ENCODE results near the gene TUBA3D.

GRCh38 chr2:131509615-131510014 is 33.7 kb downstream of the TUBA3D start:
- TF ChIP-seq CTCF (IDR thresholded peaks at IDR 0.05) (no peak), POLR2A (IDR thresholded peaks at IDR 0.05) (no peak)

Data from thyroid gland (tissue), 4 donors.